BLaER1 treated with 17β-estradiol and CSF1 and Interleukin-3, amounts not matched to agents 10 nM and 100 nM (cell line): ENCODE measurements around the gene REST.
"Not testable (repeated sequence)": the region's sequence is repeated elsewhere in the genome, so short reads cannot be mapped to it uniquely, and the experiment has no call there.

Experiments used
- H3K27ac ChIP-seq, 11 experiments: shearing (Covaris generic); formaldehyde crosslinking; 2 replicates each; pipeline ENCODE4 v1.8.1; 2022
- H3K27me3 ChIP-seq, 11 experiments: shearing (Covaris generic); formaldehyde crosslinking; 2 replicates each; pipeline ENCODE4 v1.8.1; 2022
- H3K36me3 ChIP-seq, 11 experiments: shearing (Covaris generic); formaldehyde crosslinking; 2 replicates each; pipeline ENCODE4 v1.8.1; 2022
- H3K4me1 ChIP-seq, 10 experiments: shearing (Covaris generic); formaldehyde crosslinking; 2 replicates each; pipeline ENCODE4 v1.8.1; 2022
- H3K4me2 ChIP-seq, 11 experiments: shearing (Covaris generic); formaldehyde crosslinking; 2 replicates each; pipeline ENCODE4 v1.8.1; 2022
- H3K4me3 ChIP-seq, 10 experiments: shearing (Covaris generic); formaldehyde crosslinking; 2 replicates each; pipeline ENCODE4 v1.8.1; 2022
- H3K9ac ChIP-seq, 11 experiments: shearing (Covaris generic); formaldehyde crosslinking; 2 replicates each; pipeline ENCODE4 v1.8.1; 2022
- H3K9me3 ChIP-seq, 11 experiments: shearing (Covaris generic); formaldehyde crosslinking; replicated peaks in 1 of 11; 2 replicates each; pipeline ENCODE4 v1.8.1; 2022
- H4K20me1 ChIP-seq, 11 experiments: shearing (Covaris generic); formaldehyde crosslinking; 2 replicates each; pipeline ENCODE4 v1.8.1; 2022
- Cebpa-rat ChIP-seq, 11 experiments: shearing (Covaris generic); IDR thresholded peaks; 2 replicates each; pipeline ENCODE4 v1.8.1; 2022

The REST gene

DNA sequence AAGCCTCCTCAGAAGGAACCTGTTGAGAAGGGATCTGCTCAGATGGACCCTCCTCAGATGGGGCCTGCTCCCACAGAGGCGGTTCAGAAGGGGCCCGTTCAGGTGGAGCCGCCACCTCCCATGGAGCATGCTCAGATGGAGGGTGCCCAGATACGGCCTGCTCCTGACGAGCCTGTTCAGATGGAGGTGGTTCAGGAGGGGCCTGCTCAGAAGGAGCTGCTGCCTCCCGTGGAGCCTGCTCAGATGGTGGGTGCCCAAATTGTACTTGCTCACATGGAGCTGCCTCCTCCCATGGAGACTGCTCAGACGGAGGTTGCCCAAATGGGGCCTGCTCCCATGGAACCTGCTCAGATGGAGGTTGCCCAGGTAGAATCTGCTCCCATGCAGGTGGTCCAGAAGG, 22.9 kb downstream of the REST start:
- Histone ChIP-seq H3K4me3 (no peak overlapping the region), H3K36me3 (peaks cover 76 to 100% (median 95%) of the 10 kb centered on the region in 11 experiments), H4K20me1 (peaks cover 45 to 95% (median 85%) of the 10 kb centered on the region in 11 experiments; a peak in 21 of 22 replicates), H3K9me3 (no peaks in the 10 kb centered on the region), H3K4me2 (no peak overlapping the region), H3K27me3 (no peaks in the 10 kb centered on the region), H3K9ac (no peak overlapping the region), H3K27ac (no peak overlapping the region), H3K4me1 (no peaks in the 10 kb centered on the region)
- TF ChIP-seq Cebpa-rat (IDR thresholded peaks at IDR 0.05) = no peak

DNA sequence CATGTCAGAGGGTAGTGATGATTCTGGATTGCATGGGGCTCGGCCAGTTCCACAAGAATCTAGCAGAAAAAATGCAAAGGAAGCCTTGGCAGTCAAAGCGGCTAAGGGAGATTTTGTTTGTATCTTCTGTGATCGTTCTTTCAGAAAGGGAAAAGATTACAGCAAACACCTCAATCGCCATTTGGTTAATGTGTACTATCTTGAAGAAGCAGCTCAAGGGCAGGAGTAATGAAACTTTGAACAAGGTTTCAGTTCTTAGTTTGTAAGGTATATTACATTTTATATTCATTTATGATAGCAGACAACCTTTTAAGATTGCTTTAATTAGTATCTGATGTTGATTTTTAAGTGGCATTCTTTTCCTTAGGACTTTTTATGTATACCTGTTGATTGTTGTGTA, 24.2 kb downstream of the REST start:
- no peak for TF ChIP-seq Cebpa-rat (IDR thresholded peaks at IDR 0.05)
- H3K36me3 ChIP-seq = peaks cover 76 to 100% (median 95%) of the 10 kb centered on the region in 11 experiments
- H3K4me3 ChIP-seq = no peak overlapping the region
- no peaks in the 10 kb centered on the region for H3K9me3 ChIP-seq
- no peak overlapping the region for H3K4me2 ChIP-seq
- no peaks in the 10 kb centered on the region for H3K27me3 ChIP-seq
- peaks cover 0 to 4% (median 0%) of the 10 kb centered on the region in 10 experiments; a peak in 1 of 20 replicates for H3K4me1 ChIP-seq
- peaks cover 42 to 98% (median 87%) of the 10 kb centered on the region in 11 experiments; a peak in 21 of 22 replicates for H4K20me1 ChIP-seq
- H3K27ac ChIP-seq = no peak overlapping the region
- no peak overlapping the region for H3K9ac ChIP-seq

DNA sequence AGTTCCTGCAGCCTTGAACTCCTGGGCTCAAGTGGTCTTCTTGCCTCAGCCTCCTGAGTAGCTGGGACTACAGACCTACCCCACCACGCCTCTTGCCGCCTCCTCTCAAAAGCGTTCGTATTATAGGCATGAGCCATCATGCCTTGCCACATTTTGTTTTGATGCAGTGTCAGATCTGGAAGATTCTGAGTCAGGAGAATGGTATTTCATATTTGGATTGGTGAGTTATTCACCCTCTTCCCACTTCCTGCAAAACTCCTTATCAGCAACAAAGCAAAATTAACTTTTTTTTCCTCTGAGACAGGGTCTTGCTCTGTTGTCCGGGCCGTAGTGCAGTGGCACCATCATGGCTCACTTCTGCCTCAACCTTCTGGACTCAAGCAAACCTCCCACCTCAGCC, 29.6 kb downstream of the REST start:
- Histone ChIP-seq H3K4me1 (peaks cover 0 to 9% (median 0%) of the 10 kb centered on the region in 10 experiments; a peak in 1 of 20 replicates), H3K9me3 (no peaks in the 10 kb centered on the region), H4K20me1 (peaks cover 14 to 61% (median 41%) of the 10 kb centered on the region in 11 experiments; a peak in 21 of 22 replicates), H3K36me3 (peaks cover 54 to 89% (median 76%) of the 10 kb centered on the region in 11 experiments), H3K27me3 (no peaks in the 10 kb centered on the region), H3K4me3 (no peak overlapping the region), H3K9ac (no peak overlapping the region), H3K4me2 (no peak overlapping the region), H3K27ac (no peak overlapping the region)
- TF ChIP-seq Cebpa-rat (IDR thresholded peaks at IDR 0.05) = no peak

- not testable (repeated sequence) for H3K27me3 ChIP-seq, H3K9me3 ChIP-seq, H3K27ac ChIP-seq, H3K4me2 ChIP-seq, H3K9ac ChIP-seq, H3K4me3 ChIP-seq, H3K4me1 ChIP-seq
- Histone ChIP-seq H3K36me3 (peaks cover 44 to 64% (median 53%) of the 10 kb centered on the region in 11 experiments), H4K20me1 (peaks cover 0 to 36% (median 18%) of the 10 kb centered on the region in 11 experiments; a peak in 17 of 22 replicates)
Measured at GRCh38 chr4:56939826-56940225, 32.1 kb downstream of the REST start.

DNA sequence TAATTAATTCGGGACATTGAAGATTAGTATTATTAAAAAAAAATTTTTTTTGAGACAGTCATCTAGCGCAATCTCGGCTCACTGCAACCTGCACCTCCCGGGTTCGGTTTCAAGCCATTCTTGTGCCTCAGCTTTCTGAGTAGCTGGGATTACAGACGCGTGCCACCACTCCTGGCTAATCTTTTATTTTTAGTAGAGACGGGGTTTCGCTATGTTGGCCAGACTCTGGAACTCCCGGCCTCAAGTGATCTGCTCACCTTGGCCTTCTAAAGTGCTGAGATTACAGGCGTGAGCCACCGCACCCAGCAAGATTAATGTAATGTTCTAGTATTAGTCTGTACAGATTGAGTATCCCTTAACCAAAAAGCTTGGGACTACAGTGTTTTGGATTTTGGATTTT, 32.7 kb downstream of the REST start:
- no peak for TF ChIP-seq Cebpa-rat (IDR thresholded peaks at IDR 0.05)
- H3K9ac ChIP-seq = no peak overlapping the region
- H3K9me3 ChIP-seq = no peaks in the 10 kb centered on the region
- H3K4me1 ChIP-seq = peaks cover 0 to 9% (median 0%) of the 10 kb centered on the region in 10 experiments; a peak in 1 of 20 replicates
- H3K4me2 ChIP-seq = no peak overlapping the region
- no peaks in the 10 kb centered on the region for H3K27me3 ChIP-seq
- peaks cover 0 to 30% (median 12%) of the 10 kb centered on the region in 11 experiments; a peak in 16 of 22 replicates for H4K20me1 ChIP-seq
- no peak overlapping the region for H3K4me3 ChIP-seq
- peaks cover 44 to 58% (median 47%) of the 10 kb centered on the region in 11 experiments for H3K36me3 ChIP-seq
- no peak overlapping the region for H3K27ac ChIP-seq

DNA sequence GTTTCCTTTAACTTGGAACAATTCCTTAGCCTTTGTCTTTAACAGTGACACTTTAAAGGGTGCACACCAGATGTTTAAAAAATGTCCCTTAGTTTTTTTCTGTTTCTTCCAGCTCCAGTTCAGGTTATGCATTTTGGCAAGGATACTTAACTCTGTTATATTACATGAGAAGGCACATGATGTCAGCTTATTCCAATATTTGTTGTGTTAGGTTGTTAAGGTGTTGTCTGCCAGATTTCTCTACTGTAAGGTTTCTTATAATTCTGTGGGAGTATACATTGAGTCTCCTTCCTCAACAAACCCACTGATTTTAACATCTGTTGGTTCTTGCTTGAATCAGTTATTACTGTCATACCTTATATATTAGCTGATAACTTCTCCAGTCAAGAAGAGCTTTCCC, 33.3 kb downstream of the REST start:
- H3K4me3 ChIP-seq = no peak overlapping the region
- no peak overlapping the region for H3K27ac ChIP-seq
- H3K27me3 ChIP-seq = no peaks in the 10 kb centered on the region
- no peak for TF ChIP-seq Cebpa-rat (IDR thresholded peaks at IDR 0.05)
- H3K9me3 ChIP-seq = no peaks in the 10 kb centered on the region
- H3K36me3 ChIP-seq = peaks cover 39 to 52% (median 41%) of the 10 kb centered on the region in 11 experiments
- peaks cover 0 to 24% (median 7%) of the 10 kb centered on the region in 11 experiments; a peak in 15 of 22 replicates for H4K20me1 ChIP-seq
- peaks cover 0 to 9% (median 0%) of the 10 kb centered on the region in 10 experiments; a peak in 1 of 20 replicates for H3K4me1 ChIP-seq
- H3K4me2 ChIP-seq = no peak overlapping the region
- H3K9ac ChIP-seq = no peak overlapping the region

GRCh38 chr4:56941403-56941802, 33.7 kb downstream of the REST start:
- H3K9me3 ChIP-seq = no peaks in the 10 kb centered on the region
- no peak overlapping the region for H3K27ac ChIP-seq
- H3K4me2 ChIP-seq = no peak overlapping the region
- peaks cover 0 to 20% (median 7%) of the 10 kb centered on the region in 11 experiments; a peak in 8 of 22 replicates for H4K20me1 ChIP-seq
- H3K4me1 ChIP-seq = peaks cover 0 to 9% (median 0%) of the 10 kb centered on the region in 10 experiments; a peak in 1 of 20 replicates
- H3K9ac ChIP-seq = no peak overlapping the region
- H3K36me3 ChIP-seq = peaks cover 35 to 48% (median 37%) of the 10 kb centered on the region in 11 experiments
- TF ChIP-seq Cebpa-rat (IDR thresholded peaks at IDR 0.05) = no peak
- no peaks in the 10 kb centered on the region for H3K27me3 ChIP-seq
- no peak overlapping the region for H3K4me3 ChIP-seq

DNA sequence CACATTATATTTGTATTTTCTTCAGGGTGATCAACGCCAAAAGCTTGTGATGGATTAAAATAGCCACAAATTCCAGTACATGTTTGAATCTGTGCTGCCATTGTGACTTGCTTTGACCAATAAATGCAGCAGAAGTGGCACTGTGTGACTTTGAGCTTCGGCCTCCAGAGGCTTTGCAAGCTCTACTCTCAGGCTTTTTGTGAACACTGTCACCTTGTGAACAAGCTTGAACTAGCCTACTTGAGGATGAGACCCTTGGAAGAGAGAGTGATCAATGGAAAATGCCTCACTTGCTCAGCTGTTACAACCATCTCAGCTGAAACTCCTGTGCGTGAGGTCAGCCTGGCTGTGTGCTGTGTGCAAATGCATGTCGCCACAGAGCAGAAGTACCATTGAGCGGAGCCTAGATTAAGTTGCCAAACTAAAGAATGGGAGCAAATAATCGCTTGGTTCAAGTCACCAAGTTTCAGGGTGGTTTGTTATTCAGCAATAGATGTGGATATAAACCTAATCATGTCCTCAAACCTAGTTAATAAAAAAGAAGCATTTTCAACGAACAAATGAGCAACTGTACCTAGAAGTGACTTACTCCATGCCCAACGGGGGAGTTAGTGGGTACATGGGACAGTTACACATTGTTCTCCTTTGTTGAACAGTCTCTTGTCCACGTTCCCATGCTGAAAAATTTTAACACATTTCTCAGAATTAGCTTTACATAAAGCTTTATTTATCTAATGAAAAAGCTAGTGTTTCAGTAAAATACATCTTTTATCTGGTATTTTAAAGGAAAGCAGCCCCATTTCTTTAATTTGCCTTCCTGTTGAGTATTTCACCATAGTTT, 46.2 kb downstream of the REST start:
- Histone ChIP-seq H4K20me1 (no peaks in the 10 kb centered on the region), H3K4me1 (peaks cover 0 to 13% (median 5%) of the 10 kb centered on the region in 10 experiments; a peak in 9 of 20 replicates), H3K27ac (no peak overlapping the region), H3K27me3 (no peaks in the 10 kb centered on the region), H3K9ac (no peak overlapping the region), H3K4me3 (no peak overlapping the region), H3K9me3 (no peaks in the 10 kb centered on the region), H3K4me2 (no peak overlapping the region), H3K36me3 (no peaks in the 10 kb centered on the region)
- TF ChIP-seq Cebpa-rat (IDR thresholded peaks at IDR 0.05) = no peak

- TF ChIP-seq Cebpa-rat (IDR thresholded peaks at IDR 0.05) = peak in 9 of 11 experiments; percentile 23 to 92 (median 70); a peak in 14 of 22 replicates
- Histone ChIP-seq H3K9me3 (no peaks in the 10 kb centered on the region), H3K27me3 (no peaks in the 10 kb centered on the region), H4K20me1 (no peaks in the 10 kb centered on the region; a peak in 1 of 22 replicates), H3K27ac (peak overlapping the region in 9 of 11 experiments; percentile 23 to 71 (median 39); a peak in 12 of 22 replicates), H3K36me3 (peaks cover 20 to 30% (median 28%) of the 10 kb centered on the region in 11 experiments), H3K4me2 (peak overlapping the region in 5 of 11 experiments; percentile 5 to 28 (median 11); a peak in 3 of 22 replicates), H3K4me1 (peaks cover 0 to 17% (median 6%) of the 10 kb centered on the region in 10 experiments; a peak in 9 of 20 replicates), H3K9ac (peak overlapping the region in 3 of 11 experiments; percentile 7 to 27 (median 15); a peak in 2 of 22 replicates), H3K4me3 (no peak overlapping the region)
Measured at GRCh38 chr4:56958111-56958517, 50.4 kb downstream of the REST start.
